Naive B cell (primary cell): ENCODE measurements around the gene GKN2. TPM values are rescaled to one million over a fixed set of nuclear protein-coding genes. Genes with fewer than 3 reads are reported as not detected.
"Not testable (repeated sequence)": the region's sequence is repeated elsewhere in the genome, so short reads cannot be mapped to it uniquely, and the experiment has no call there.

ENCODE experiments used
- ATAC-seq, 2 donors: fragments of 150-1000 bp; cut with Tn5 transposase; 2 replicates each; pipeline ENCODE4 v1.10.0; 2021; ENCODE audit warnings: low read depth in 2 of 2, mild to moderate bottlenecking in 2 of 2, moderate library complexity in 2 of 2
- DNase-seq: peaks from one replicate; pipeline ENCODE4 v3.0.0; 2022
- H3K27ac Mint-ChIP-seq, 6 donors: one replicate each; pipeline ENCODE4 v1.8.0; 2020 to 2022; ENCODE audit warnings: mild to moderate bottlenecking in 6 of 6, mixed read lengths in 6 of 6, moderate library complexity in 5 of 6, inconsistent platforms in 2 of 6
- H3K27me3 Mint-ChIP-seq, 3 donors: one replicate each; pipeline ENCODE4 v1.8.0; 2021 to 2022; ENCODE audit warnings: mixed read lengths in 3 of 3, mild to moderate bottlenecking in 1 of 3
- H3K36me3 Mint-ChIP-seq, 2 donors: one replicate each; pipeline ENCODE4 v1.8.0; 2020 to 2022; ENCODE audit warnings: mixed read lengths in 2 of 2, inconsistent platforms in 1 of 2, mild to moderate bottlenecking in 1 of 2
- H3K4me1 Mint-ChIP-seq, 3 donors: one replicate each; pipeline ENCODE4 v1.8.0; 2020 to 2022; ENCODE audit warnings: mixed read lengths in 3 of 3, inconsistent platforms in 1 of 3, mild to moderate bottlenecking in 1 of 3, moderate library complexity in 1 of 3
- H3K4me3 Mint-ChIP-seq, 8 donors: one replicate each; pipeline ENCODE4 v1.8.0; 2020 to 2022; ENCODE audit warnings: mild to moderate bottlenecking in 8 of 8, mixed read lengths in 8 of 8, moderate library complexity in 8 of 8, inconsistent platforms in 2 of 8
- H3K9me3 Mint-ChIP-seq, 7 donors: one replicate each; pipeline ENCODE4 v1.8.0; 2020 to 2022; ENCODE audit warnings: mixed read lengths in 7 of 7, mild to moderate bottlenecking in 5 of 7, inconsistent platforms in 2 of 7, moderate library complexity in 1 of 7
- polyA plus RNA-seq, 6 donors: library from polyadenylated mRNA; unstranded; fragments of 300-500 nt; fragmentation: Illumina TruSeq; gene quantifications; one replicate each; pipeline ENCODE4 v1.2.3, GENCODE V29; 2021; ENCODE audit warnings: low read depth in 6 of 6

The GKN2 gene
- polyA plus RNA-seq, 6 donors from 2014 or later = not detected

- ATAC-seq (no peak), DNase-seq (no peak)
- Mint-ChIP-seq H3K36me3 (peaks cover 0 to 3% of the 10 kb centered on the region in 2 donors), H3K4me3 (no peak overlapping the region), H3K27ac (peak overlapping the region in 1 of 6 donors; percentile 4), H3K9me3 (no peaks in the 10 kb centered on the region), H3K4me1 (no peaks in the 10 kb centered on the region), H3K27me3 (peaks cover 17 to 34% (median 21%) of the 10 kb centered on the region in 3 donors)
Measured at GRCh38 chr2:68974946-68975665, 22.4 kb upstream of the GKN2 start.

GRCh38 chr2:68974251-68974650 is 21.6 kb upstream of the GKN2 start, which contains the start of gene GKN1:
Gene GKN1, plus strand, starts transcription at chr2:68974636. Its CDS starts 42 bp downstream, at chr2:68974678.
- H3K4me1 Mint-ChIP-seq = no peaks in the 10 kb centered on the region
- no peaks in the 10 kb centered on the region for H3K9me3 Mint-ChIP-seq
- H3K27me3 Mint-ChIP-seq = peaks cover 12 to 26% (median 18%) of the 10 kb centered on the region in 3 donors
- DNase-seq (no peak), ATAC-seq (no peak)
- H3K4me3 Mint-ChIP-seq = no peak within 1 kb of the TSS
- peaks cover 0 to 3% of the 10 kb centered on the region in 2 donors for H3K36me3 Mint-ChIP-seq
- peak within 1 kb of the TSS in 2 of 6 donors; percentile 4 to 39 for H3K27ac Mint-ChIP-seq

- no peaks in the 10 kb centered on the region for H3K36me3 Mint-ChIP-seq
- H3K27me3 Mint-ChIP-seq = peaks cover 0 to 20% (median 5%) of the 10 kb centered on the region in 3 donors
- ATAC-seq (no peak), DNase-seq (no peak)
- peak overlapping the region in 1 of 6 donors; percentile 1 for H3K27ac Mint-ChIP-seq
- peaks cover 0 to 7% (median 0%) of the 10 kb centered on the region in 3 donors for H3K4me1 Mint-ChIP-seq
- H3K9me3 Mint-ChIP-seq = peaks cover 0 to 4% (median 0%) of the 10 kb centered on the region in 7 donors
- H3K4me3 Mint-ChIP-seq = no peak overlapping the region
Measured at GRCh38 chr2:68971591-68972231, 19.0 kb upstream of the GKN2 start.

GRCh38 chr2:68970566-68971265 is 18.0 kb upstream of the GKN2 start:
- H3K27me3 Mint-ChIP-seq = peaks cover 0 to 26% (median 5%) of the 10 kb centered on the region in 3 donors
- no peak overlapping the region for H3K4me3 Mint-ChIP-seq
- no peak for DNase-seq
- H3K36me3 Mint-ChIP-seq = no peaks in the 10 kb centered on the region
- H3K27ac Mint-ChIP-seq = peak overlapping the region in 1 of 6 donors; percentile 29
- H3K4me1 Mint-ChIP-seq = peaks cover 0 to 7% (median 0%) of the 10 kb centered on the region in 3 donors
- no peak for ATAC-seq
- peaks cover 0 to 4% (median 0%) of the 10 kb centered on the region in 7 donors for H3K9me3 Mint-ChIP-seq

- Mint-ChIP-seq H3K36me3 (no peaks in the 10 kb centered on the region), H3K27me3 (peaks cover 0 to 28% (median 5%) of the 10 kb centered on the region in 3 donors), H3K4me3 (no peak overlapping the region), H3K27ac (no peak overlapping the region), H3K9me3 (peaks cover 0 to 4% (median 0%) of the 10 kb centered on the region in 7 donors), H3K4me1 (peaks cover 0 to 7% (median 0%) of the 10 kb centered on the region in 3 donors)
- DNase-seq (no peak), ATAC-seq (no peak)
Measured at GRCh38 chr2:68969736-68970490, 17.2 kb upstream of the GKN2 start.

- DNase-seq (no peak), ATAC-seq (no peak)
- Mint-ChIP-seq H3K36me3 (no peaks in the 10 kb centered on the region), H3K27me3 (peaks cover 5 to 23% (median 6%) of the 10 kb centered on the region in 3 donors), H3K9me3 (peaks cover 0 to 4% (median 0%) of the 10 kb centered on the region in 7 donors), H3K4me3 (no peak overlapping the region), H3K27ac (no peak overlapping the region), H3K4me1 (peaks cover 0 to 7% (median 0%) of the 10 kb centered on the region in 3 donors)
Measured at GRCh38 chr2:68968221-68968620, 15.5 kb upstream of the GKN2 start.

GRCh38 chr2:68964282-68964681 is 11.6 kb upstream of the GKN2 start:
- no peak for ATAC-seq
- peaks cover 5 to 22% (median 6%) of the 10 kb centered on the region in 3 donors for H3K27me3 Mint-ChIP-seq

GRCh38 chr2:68961380-68961779 is 8.7 kb upstream of the GKN2 start:
- Mint-ChIP-seq H3K27me3 (peaks cover 6 to 25% (median 10%) of the 10 kb centered on the region in 3 donors), H3K27ac (peak overlapping the region in 1 of 6 donors; percentile 44), H3K9me3 (peaks cover 0 to under 1% (median 0%) of the 10 kb centered on the region in 7 donors), H3K36me3 (no peaks in the 10 kb centered on the region), H3K4me1 (no peaks in the 10 kb centered on the region), H3K4me3 (no peak overlapping the region)
- DNase-seq (no peak), ATAC-seq (no peak)

More at GRCh38 chr2:68964282-68964681, 11.6 kb upstream of the GKN2 start:
- H3K4me3 Mint-ChIP-seq = no peak overlapping the region
- H3K27ac Mint-ChIP-seq = no peak overlapping the region
- H3K36me3 Mint-ChIP-seq = no peaks in the 10 kb centered on the region
- H3K9me3 Mint-ChIP-seq = peaks cover 0 to 4% (median 0%) of the 10 kb centered on the region in 7 donors
- H3K4me1 Mint-ChIP-seq = peaks cover 0 to 7% (median 0%) of the 10 kb centered on the region in 3 donors
- DNase-seq = no peak

- ATAC-seq (no peak), DNase-seq (no peak)
- Mint-ChIP-seq H3K4me1 (no peaks in the 10 kb centered on the region), H3K27me3 (peaks cover 10 to 26% (median 13%) of the 10 kb centered on the region in 3 donors), H3K4me3 (no peak overlapping the region), H3K27ac (no peak overlapping the region), H3K36me3 (peaks cover 0 to 7% of the 10 kb centered on the region in 2 donors), H3K9me3 (peaks cover 0 to 6% (median 4%) of the 10 kb centered on the region in 7 donors)
Measured at GRCh38 chr2:68959001-68959400, 6.3 kb upstream of the GKN2 start.

GRCh38 chr2:68955432-68955831 is 2.7 kb upstream of the GKN2 start:
- not testable (repeated sequence) for H3K36me3 Mint-ChIP-seq, DNase-seq, H3K9me3 Mint-ChIP-seq, ATAC-seq, H3K4me1 Mint-ChIP-seq, H3K4me3 Mint-ChIP-seq, H3K27ac Mint-ChIP-seq
- peaks cover 13 to 37% (median 19%) of the 10 kb centered on the region in 3 donors for H3K27me3 Mint-ChIP-seq

GRCh38 chr2:68951899-68952298 is 794 bp downstream of the GKN2 start:
- H3K9me3 Mint-ChIP-seq = peaks cover 0 to 8% (median 4%) of the 10 kb centered on the region in 7 donors
- peaks cover 13 to 39% (median 21%) of the 10 kb centered on the region in 3 donors for H3K27me3 Mint-ChIP-seq
- no peak for ATAC-seq
- no peak for DNase-seq
- H3K27ac Mint-ChIP-seq = no peak overlapping the region
- H3K36me3 Mint-ChIP-seq = peaks cover 0 to 7% of the 10 kb centered on the region in 2 donors
- no peak overlapping the region for H3K4me3 Mint-ChIP-seq
- no peaks in the 10 kb centered on the region for H3K4me1 Mint-ChIP-seq

GRCh38 chr2:68948710-68949109 is 4.0 kb downstream of the GKN2 start:
- peaks cover 21 to 44% (median 22%) of the 10 kb centered on the region in 3 donors for H3K27me3 Mint-ChIP-seq
- H3K4me1 Mint-ChIP-seq = peaks cover 0 to 4% (median under 1%) of the 10 kb centered on the region in 3 donors
- ATAC-seq (no peak), DNase-seq (no peak)
- peaks cover 0 to 7% (median 0%) of the 10 kb centered on the region in 7 donors for H3K9me3 Mint-ChIP-seq
- H3K36me3 Mint-ChIP-seq = no peaks in the 10 kb centered on the region
- H3K4me3 Mint-ChIP-seq = no peak overlapping the region
- no peak overlapping the region for H3K27ac Mint-ChIP-seq
